UCSD-AML1 (cell line): ENCODE measurements around the gene CDH22.

ENCODE experiments used
- DNase-seq: peaks from one replicate; lab custom pipeline; 2025; ENCODE audit not compliant: unreplicated experiment; lab: John Stamatoyannopoulos, UW

The CDH22 gene

DNA sequence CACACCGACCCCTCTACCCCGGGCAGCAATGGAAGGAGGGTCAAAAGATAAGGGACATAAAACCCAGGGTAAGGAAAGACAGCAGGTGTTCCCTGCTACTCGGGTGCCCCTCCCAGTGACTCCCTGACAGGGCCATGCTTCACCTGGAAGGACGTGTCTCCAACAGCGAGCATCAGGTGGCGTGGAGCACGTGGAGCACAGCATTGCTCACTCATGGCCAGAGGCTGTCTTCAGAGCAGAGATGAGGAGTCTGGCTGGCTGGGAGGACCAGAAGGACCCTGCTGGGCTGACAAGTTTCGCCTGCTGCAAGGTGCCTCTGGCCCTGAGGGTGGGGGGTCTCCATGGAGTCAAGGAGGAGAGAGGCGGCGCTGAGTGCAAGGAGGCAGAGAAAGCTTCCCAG is 15.3 kb upstream of the CDH22 start:
- DNase-seq: no peak

DNA sequence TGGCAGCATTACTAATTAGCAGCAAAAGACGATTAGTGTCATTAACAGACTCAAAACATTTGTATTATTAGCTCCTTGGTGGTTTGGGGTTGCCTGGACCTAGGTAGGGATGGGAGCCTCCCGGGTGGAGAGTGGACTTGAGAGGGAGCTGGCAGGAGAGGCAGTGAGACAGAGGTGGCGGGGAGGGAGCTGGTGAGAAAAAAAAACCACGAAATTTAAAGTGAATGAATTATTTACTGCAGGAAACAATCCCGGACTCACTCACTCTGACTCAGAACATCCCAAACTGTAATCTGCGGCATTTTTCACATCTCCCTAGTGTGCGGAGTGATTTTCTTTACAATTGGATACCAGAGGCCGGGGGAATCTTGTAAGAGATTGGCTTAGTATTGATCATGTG is 14.3 kb upstream of the CDH22 start:
- no peak for DNase-seq

DNA sequence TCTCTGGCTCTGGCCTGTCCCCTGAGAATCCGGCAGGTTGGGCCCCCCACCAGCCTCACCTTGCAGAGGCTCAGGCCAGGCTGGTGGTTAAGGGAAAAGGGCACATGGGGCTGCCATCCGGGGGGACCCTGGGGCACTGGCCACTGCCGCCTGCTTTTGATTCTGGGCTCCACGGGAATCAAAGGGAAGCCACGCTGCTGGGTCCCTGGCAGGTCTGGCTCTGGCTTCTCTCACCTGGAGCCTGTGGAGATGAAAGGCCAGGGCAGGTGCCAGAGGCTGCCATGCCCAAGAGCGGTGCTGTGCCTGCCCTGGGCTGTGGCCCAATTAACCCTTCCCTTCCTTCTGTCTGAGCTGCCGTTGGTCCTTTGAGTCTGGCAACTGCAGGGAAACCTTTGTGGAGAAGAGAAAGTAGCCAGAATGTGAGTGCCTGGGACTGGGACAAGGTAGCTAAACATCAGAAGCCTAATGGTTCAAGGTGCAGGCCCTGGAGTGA is 9.4 kb upstream of the CDH22 start:
- no peak for DNase-seq

DNA sequence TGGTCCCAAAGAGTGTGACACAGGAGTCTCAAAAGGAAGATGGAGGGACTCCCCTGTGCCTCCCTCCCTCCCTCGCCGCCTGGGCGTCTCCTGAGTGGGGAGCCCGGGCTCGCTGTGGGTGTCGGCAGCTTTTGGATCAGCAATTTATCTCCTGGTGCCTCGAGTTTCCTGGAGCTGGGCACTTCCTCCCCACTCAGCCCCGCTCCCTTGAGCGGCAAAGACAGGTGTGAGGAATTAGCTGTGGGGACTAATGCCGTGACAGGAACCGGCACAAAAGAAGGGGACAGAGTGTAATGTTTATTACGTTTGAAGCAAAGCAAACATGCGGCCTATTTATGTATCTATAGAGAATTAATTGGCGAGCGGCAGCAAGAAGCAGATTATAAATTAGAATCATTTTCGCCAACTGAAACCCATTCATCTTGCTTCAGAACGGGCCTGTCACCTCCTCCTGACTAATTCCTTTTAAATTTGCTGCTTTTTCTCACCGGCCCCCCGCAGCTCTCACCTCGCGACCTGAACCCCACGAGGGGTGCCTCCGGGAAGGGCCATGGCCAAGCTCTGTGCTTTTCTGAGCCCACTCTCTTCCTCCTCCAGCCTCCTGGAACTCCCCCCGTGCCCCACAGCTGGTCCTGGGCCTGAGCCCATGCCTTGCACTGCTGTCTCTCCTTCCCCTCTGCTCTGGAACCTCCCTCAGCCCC is 8.8 kb upstream of the CDH22 start:
- no peak for DNase-seq

DNA sequence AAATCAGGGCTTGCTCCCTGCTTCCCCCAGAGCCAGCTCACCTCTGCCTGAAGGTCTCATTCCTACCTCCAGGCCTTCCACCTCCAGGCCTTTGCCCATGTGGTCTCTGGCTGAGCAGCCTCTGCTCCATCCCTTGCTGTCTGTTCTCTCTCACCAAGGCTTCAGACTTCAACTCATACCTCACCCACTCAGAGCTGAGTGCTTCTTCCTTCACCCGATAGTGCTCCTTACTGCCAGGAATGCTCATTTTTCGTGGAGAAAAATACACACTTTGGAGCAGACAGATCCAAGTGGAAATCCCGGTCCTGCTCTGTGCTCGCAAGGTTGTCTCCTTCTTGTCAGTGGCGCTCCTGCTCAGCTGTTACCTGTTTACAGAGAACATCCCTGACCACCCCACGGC is 7.0 kb upstream of the CDH22 start:
- no peak for DNase-seq

DNA sequence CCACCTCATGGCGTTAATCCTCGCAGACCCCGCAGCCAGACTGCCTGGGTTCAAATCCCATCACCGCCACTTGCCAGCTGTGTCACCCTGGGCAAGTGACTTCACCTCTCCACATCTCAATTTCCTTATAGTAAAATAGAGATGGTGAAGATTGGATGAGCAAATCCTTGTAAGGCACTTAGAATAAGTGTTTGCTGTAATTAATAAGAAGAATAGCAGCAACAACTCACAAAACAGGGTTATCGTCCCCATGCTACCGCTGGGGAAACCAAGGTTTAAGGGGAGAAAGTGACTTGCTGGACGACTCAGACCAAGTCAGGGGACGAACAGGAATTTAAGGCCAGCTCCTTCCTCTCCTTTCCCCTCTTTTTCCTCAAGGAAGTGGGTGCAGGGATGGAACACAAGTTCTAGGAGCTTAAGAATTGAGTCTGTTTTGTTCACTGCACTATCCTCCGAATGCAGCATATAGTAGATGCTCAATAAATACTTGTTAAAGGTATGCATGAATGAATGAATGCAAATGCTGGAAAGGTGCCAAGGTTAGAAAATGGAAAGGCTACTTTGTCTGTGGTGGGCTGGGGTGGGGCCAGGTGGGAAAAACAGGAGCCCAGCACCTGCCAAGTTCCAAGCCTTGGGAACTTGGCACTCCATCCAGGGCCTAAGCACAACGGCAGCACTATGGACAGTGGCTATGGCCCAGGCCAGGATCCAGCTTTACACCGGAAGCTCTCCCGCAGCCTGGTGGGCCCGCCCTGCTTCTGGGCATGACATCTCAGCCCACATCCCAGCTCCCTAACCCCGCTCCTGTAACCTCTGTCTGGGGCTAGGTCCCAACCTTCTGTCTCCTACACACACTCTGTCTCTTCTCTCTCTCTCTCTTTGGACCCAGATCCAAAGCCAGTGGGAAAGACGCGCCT is 4.9 kb upstream of the CDH22 start:
- no peak for DNase-seq

DNA sequence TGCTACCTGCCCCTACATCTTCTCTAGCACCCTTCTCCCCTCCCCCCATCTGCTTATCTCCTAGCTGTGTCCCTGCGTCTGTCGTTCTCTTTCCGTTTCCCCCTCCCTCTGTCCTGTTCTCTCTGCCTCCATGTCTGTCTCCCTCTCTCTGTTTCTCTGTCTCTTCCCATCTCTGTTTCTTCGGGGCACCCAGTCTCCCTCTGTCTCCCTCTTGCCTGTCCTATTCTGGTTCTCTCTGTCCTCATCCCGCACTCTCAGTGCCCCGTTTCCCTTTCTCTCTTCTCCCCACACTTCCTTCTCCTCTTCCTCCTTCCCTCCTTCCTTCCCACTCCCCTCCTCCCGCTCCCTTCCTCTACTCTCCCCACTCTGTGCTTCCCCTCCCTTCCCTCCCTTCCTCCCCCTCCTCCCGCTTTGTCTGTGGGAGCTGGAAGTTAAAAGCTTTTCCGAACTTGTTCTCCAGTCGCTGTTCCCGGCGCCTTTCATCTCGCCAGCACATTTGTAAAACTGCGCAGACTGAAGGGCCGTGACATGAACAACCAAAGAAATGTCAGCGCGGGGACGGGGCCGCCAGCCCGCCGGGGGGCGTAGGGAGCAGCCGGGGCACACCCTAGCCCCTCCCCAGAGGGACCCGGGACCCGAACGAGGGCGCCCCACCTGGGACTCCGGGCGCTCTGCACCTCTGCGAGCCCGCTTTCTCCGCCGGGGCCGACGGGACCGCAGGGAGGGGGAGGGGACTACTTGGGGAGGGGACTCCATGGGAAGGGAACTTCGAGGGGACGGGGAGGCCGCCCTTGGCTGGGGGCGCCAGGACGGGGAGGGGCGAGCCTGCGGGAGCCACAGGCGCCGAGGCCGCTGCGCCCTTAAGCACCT is 4.0 kb upstream of the CDH22 start:
- DNase-seq: no peak

DNA sequence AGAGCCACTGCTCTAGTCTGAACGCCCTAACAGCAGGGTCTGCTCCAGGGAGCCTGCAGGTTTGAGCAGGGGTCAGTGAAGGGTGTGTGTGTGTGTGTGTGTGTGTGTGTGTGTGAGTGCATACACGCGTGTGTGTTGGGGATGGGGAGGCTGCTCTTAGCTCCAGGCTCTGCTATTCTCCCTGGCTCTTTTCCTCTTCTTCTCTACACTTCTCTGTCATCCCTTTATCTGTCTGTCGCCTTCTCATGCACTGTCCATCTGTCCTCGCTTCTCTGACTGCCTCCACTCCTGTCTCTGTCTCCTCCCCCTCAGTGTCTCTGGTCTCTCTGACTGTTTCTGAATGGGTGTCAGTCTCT is 3.4 kb upstream of the CDH22 start:
- DNase-seq: no peak

DNA sequence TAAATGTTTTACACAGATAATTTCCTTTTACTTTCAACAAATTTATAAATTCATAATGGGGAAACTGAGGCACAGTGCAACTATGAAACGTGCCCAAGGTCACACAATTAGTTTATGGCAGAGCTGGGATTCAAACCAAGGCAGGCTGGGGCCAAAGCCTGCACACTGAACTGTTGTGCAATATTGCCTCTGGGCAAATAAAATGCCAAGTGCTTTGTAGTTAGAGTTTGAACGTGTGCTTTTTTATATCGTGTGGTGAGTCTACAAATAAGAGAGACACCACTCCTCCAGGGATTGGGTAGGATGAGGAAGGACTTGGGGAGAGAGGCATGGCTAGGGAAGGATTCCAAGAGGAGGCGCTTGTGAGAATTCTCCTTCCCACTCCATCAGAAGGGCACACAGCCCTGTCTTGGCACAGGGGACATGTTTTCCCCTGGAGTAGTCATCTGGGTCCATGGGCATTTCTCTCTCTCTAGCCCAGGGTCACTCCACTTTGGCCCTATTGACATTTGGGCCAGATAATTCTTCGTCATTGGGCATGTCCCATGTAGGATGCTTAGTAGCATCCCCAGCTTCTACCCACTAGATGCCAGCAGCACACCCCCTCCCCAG is 2.8 kb upstream of the CDH22 start:
- DNase-seq: no peak

DNA sequence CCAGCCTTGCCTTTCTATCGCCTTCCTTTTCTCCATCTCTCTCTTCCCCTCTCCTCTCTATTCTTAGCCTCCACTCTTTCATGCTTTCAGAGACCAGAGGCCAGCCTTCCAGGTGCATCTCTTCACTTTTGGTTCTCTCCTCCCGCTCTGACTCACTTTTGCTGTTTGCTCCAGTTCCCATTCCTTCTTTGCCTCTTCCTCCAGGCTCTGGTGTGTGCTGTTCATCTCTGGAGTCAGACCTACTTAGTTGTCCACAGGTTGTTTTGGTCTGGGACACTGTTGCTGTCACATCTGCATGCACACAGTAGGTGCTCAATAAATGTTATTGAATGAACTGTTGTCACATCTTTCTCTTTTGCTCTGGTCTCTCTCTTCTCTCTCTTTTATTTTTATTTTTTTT is 1.6 kb upstream of the CDH22 start:
- no peak for DNase-seq

DNA sequence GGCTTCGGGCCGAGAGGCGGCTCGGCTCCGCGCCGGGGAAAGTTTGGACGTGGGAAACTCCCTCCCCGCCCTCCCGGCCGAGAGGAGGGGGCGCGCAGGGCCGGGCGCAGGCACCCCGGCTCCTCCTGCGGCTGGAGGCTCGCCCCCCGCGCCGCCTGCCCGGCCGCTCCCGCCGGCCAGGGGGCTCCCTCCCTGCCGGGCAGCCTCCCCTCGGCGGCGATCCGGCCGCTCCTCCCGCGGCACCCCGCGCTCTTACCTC is 370 bp downstream of the CDH22 start:
- DNase-seq: no peak

DNA sequence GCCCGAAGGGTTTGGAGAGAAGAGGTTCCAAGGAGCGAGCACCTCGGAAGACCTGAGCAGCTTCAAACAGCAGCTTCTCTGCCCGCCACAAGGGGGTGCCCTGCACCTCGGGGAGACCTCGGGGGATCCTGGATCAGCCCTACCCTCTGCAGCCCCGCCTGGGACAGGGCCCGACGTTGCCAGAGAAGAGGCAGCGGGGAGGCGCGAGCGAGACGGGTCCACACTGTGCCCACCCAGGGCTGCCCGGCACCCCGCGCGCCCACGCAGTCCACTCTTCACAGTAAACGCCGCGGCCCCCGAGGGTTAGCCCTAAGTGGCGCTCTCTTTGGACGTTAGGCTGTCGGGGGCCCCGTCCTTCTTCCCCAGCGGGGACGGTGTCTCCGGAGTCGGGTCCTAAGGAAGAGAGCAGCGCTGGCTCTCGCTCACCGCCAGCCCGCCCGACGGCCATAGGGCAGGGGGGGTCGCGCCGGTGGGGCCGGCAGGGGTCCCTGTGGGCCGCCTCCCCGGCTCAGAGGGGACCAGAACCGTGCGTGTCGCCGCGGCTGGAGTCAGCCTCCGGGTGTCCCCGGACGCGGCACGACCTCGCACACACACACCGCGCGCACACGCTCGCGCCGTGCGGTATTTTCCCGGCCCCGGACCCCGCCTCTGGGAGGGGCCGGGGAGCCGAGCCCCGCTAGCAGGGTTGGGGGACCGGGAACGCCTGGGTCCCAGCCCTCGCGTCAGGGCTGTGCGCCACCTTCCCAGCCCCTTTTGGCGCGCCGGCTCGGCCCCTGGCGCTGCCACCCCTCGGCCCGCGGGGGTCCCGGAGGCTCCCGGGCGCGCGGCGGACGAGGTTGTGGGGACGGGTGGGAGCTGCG is 929 bp downstream of the CDH22 start:
- DNase-seq: peak; percentile 67

DNA sequence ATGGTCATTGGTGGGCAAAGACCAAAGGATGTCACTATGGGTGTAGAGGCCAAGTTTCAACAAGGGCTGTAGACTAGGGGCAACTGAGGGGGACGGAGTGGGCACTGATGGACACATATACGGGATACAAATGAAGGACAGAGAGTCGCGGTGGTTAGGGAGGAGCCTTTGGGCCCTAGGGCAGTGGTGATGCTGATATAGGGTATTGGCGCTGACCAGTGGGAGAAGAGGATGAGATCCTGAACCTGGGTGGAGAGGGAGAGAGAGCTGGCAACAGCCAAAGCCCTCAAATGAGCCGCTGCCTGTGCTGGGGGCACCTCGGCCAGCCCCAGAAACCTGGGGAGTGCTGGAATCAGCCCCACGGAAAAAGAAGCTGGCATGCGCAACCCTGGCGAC is 1.6 kb downstream of the CDH22 start:
- DNase-seq: no peak

DNA sequence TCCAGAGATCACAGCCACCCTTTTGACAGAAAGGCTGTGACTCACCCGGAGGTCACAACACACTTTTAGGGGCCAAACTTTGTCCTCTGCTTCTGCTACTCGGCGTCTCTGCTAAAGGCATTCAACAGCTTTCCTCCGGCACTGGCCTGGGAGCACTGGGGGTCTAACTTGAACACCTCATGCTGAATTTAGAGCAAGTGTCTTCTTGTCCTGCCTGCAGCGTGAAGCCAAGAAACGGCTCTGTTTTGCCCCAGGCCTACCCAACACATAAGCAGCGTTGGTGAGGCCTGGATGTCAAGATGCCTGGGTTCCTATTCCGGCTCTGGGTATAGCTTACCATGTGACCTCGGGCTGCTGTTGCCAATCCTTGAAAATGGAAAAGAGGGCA is 2.3 kb downstream of the CDH22 start:
- DNase-seq: no peak

DNA sequence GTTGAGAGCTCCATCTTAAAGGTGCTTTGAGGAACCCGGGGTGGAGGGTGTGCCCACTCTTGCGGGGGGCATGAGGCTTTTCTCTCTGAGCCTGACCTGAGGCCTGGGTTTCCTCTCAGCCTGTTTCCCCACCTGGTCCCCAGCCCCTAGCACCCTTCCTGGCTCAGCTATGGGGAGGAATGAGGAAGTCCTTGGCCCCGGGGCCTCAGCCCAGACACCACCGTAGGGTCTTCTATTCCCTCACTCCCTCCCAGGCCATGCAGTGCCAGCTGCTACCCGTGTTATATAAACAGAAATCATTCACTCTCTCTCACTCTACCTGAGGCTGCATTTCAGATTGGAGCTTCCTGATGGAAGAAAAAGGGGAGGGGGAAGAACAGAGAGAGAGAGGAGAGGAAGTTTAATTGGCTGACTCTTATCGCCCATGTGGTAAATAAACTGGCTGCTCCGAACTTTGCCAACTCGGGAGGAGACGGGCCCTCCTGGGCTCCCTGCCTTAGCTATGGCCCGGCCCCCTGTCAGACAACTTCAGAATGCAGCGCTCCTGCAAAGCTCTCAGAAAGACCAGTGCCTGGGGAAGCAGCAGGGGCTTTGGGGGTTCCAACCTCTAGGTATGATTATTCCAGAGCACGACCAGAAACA is 2.8 kb downstream of the CDH22 start:
- no peak for DNase-seq

DNA sequence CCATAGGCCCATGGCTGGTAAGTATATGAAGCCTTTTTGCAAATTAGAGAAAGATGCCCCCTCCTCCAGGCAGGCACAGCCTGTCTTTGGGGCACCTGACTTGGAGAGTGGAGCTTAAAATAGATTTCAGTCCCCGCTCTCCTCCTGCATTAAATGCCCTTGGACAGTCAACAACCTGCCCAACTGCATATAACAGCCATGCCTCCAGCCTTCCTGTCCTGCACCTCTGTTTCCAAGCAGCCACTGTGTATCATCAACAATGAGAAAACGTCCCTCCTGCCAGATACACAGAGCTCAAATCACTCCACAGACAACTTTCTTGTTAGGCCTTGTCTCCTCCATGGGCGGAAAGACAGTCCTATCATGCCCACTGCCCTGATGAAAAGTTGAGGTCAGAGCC is 3.4 kb downstream of the CDH22 start:
- DNase-seq: no peak

DNA sequence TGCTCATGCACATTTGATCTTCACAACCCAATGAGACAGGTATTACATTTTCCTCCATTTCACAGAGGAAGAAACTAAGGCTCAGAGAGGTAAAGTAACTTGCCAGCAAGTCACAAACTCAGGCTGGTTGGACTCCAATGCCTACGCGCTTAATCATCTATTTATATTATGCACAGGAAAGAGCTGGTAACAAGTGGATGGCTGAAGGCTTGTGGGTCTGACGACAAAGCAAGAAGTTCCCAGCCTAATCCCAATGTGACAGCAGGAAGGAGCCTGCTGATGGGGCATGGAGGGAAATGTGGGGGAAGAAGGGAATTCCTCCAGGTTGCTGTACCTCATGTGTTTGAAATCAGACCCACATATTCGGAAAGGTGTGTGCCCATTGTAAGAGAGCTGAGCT is 3.9 kb downstream of the CDH22 start:
- no peak for DNase-seq

DNA sequence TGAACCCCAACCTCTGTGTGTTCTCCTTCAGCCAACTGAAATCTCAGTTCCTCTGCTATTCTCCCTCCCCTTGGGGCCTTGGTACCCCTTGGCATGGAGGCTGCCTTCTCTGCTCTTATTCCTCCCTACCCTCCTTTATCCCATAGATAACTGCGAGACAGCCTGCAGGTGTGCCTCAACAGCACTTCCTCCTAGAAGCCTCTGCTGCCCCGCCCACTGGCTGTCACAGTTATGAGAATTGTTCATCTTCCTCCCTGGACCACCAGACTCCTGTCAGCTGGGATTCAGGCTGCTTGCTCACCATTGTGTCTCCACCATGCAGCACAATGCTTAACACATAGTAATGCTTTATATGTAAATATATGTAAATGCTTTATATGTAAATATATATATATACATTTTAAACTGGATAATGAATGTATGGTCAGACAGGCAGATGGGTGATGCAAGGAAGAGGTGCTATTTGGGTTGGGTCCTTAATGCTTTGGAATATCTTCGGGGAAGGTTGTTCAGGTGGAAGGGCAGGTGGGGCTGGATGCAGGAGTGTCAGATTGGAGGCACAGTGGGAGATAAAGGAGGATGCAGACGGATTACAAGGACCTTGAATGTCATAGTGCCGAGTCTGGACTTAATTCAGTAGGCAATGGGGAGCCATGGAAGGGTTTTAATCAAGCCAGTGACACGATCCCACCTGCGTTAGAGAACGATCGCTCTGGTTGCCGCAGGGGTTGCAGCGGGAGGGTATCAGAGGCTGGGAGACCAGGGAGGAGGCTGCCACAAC is 4.9 kb downstream of the CDH22 start:
- DNase-seq: no peak

DNA sequence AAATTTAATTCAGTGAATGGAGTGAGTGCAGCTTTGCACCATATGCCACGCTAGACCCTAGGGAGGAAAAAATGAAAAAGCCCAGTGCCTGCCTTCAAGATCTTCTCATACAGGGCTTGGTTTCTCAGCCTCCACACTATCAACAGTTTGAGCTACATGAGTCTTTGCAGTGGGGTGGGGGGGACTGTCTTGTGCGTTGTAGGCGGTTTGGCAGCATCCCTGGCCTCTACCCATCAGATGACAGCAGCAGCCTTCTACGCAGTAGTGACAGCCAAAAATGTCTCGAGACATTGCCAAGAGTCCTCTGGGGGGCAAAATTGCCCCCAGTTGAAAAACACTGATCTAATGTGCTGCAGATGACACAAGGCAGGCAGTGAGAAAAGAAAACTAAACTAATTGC is 6.2 kb downstream of the CDH22 start:
- no peak for DNase-seq
